Measurements from ENCODE around the gene TACC3.
A peak's percentile ranks its signal among the peaks of the same experiment; 100 is the strongest.

The TACC3 gene

DNA sequence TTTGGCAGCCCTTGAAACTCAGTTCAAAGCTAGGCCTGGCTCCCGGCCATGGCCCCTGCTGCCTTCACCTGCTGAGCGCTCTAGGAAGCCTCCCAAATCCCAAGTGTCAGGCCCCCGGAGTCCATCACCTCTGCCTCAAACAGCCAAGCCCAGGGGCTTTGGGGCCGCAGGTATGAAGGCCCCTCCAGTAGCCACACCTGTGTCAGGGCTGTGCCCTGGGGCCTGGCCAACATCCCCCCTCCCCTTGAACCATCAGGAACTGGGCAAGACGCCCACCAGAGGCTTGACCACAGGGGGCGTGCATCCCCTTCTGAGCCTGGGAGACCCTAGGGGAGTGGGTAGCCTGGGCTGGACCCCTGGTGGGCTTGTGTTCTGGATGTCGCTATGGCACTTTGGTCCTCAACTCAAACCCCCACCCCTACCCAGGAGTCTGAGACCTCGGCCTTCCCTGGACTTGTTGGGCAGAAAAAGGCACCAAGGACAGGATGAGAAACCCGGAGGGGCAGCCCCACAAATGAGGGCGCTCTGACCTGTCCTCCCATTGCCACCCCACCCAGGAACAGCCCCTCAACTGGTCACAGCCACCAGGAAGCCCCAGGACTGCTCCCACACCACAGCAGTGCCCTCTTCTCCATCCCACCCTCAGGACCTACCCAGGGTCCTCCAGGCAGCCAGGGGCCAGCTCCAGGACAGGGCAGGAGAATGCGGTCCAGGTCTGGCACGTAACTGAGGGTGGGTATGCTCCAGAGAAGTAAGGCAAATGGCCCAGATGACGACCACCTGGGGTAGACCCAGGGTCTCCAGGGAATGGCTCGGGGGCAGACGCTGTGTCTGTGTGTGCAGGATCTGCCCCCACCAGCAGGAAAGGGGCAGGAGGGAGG lies 5.0 kb upstream of the TACC3 start:
- peaks cover 81% of the 10 kb centered on the region for H3K79me2 ChIP-seq (ENCODE audit: control insufficient read depth, low read length)
- H3K9me2 ChIP-seq (replicated peaks; ENCODE audit: control insufficient read depth, low read length): no peaks in the 10 kb centered on the region
- H4K20me1 ChIP-seq (ENCODE audit: control insufficient read depth, insufficient read depth, low read depth, low read length): peaks cover 11% of the 10 kb centered on the region
- no peaks in the 10 kb centered on the region for H3K9me3 ChIP-seq (ENCODE audit: control insufficient read depth, insufficient read depth, low read length)
- H3K4me1 ChIP-seq (ENCODE audit: control insufficient read depth, low read length): peaks cover 66% of the 10 kb centered on the region
- no peak for TF ChIP-seq EZH2phosphoT487 (IDR thresholded peaks at IDR 0.05; ENCODE audit: borderline replicate concordance, low read length)
- TF ChIP-seq, protein P1, sequence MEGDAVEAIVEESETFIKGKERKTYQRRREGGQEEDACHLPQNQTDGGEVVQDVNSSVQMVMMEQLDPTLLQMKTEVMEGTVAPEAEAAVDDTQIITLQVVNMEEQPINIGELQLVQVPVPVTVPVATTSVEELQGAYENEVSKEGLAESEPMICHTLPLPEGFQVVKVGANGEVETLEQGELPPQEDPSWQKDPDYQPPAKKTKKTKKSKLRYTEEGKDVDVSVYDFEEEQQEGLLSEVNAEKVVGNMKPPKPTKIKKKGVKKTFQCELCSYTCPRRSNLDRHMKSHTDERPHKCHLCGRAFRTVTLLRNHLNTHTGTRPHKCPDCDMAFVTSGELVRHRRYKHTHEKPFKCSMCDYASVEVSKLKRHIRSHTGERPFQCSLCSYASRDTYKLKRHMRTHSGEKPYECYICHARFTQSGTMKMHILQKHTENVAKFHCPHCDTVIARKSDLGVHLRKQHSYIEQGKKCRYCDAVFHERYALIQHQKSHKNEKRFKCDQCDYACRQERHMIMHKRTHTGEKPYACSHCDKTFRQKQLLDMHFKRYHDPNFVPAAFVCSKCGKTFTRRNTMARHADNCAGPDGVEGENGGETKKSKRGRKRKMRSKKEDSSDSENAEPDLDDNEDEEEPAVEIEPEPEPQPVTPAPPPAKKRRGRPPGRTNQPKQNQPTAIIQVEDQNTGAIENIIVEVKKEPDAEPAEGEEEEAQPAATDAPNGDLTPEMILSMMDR (IDR thresholded peaks at IDR 0.05; ENCODE audit: low read depth, low read length, poor library complexity, severe bottlenecking): no peak
- H3K4me2 ChIP-seq (ENCODE audit: low read length): peak overlapping the region; percentile 91
- H3K4me3 ChIP-seq (ENCODE audit: low read length): peak overlapping the region; percentile 92
- H3K27ac ChIP-seq (ENCODE audit: low read depth, low read length): peak overlapping the region; percentile 96
- peaks cover 41% of the 10 kb centered on the region for H3F3A ChIP-seq (ENCODE audit: control insufficient read depth, insufficient read depth)
- peaks cover 72% of the 10 kb centered on the region for H3K36me3 ChIP-seq (ENCODE audit: control insufficient read depth, low read length)
- H3K27me3 ChIP-seq (ENCODE audit: control insufficient read depth, low read length): no peaks in the 10 kb centered on the region

DNA sequence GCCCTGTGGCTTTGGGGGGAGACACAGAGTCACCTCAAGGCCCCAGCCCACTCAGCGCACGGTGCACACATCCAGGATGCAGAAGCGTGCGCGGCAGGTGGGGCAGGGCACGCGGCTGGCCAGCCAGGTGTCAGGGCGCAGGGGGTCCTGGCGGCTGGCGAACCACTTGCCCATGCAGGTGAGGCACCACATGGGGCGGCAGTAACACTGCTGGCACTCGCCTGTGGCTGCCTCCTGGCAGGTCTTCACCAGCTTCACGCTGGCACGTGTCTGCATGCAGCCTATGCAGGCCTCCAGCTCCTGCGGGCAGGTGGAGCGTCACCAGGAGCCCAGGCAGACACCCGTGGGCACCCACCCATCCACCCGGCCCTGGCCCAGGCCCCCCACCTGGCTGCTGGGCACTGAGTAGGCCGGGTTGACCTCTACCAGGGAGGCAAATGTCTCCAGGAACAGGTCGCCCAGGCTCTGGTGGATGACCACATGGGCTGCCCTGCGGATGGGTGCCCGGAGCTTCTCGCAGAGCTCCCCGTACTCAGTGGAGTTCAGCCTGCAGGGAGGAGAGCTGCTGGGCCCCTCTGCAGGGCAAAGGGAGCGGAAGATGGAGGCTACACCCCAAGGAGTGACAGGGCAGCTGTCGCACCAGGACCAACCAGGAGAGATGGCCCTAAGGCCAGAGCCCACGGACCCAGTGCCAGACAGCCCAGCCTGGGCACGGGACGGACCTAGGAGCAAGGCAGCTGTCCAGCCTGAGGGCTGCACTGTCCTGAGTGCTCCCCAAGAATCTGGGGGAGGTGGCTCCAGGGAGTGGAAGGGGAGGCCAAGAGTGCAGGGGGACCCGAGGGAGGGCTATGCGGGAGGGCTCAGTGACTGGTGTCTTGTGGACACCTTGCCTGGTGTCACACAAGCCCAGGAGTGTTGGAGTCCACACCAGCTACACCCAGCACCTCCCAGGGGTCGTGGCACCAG lies 3.9 kb upstream of the TACC3 start:
- no peaks in the 10 kb centered on the region for H3K9me2 ChIP-seq (replicated peaks; ENCODE audit: control insufficient read depth, low read length)

GRCh38 chr4:1718095-1718850 lies 3.0 kb upstream of the TACC3 start:
- Histone ChIP-seq H3F3A (ENCODE audit: control insufficient read depth, insufficient read depth) (peaks cover 52% of the 10 kb centered on the region), H4K20me1 (ENCODE audit: control insufficient read depth, insufficient read depth, low read depth, low read length) (peaks cover 9% of the 10 kb centered on the region; the same call in 1 of the 2 replicates), H3K9me3 (ENCODE audit: control insufficient read depth, insufficient read depth, low read length) (no peaks in the 10 kb centered on the region), H3K36me3 (ENCODE audit: control insufficient read depth, low read length) (peaks cover 76% of the 10 kb centered on the region), H3K4me1 (ENCODE audit: control insufficient read depth, low read length) (peaks cover 73% of the 10 kb centered on the region), H3K4me3 (ENCODE audit: low read length) (peak overlapping the region; percentile 92), H3K27me3 (ENCODE audit: control insufficient read depth, low read length) (no peaks in the 10 kb centered on the region), H3K79me2 (ENCODE audit: control insufficient read depth, low read length) (peaks cover 87% of the 10 kb centered on the region), H3K9me2 (replicated peaks; ENCODE audit: control insufficient read depth, low read length) (no peaks in the 10 kb centered on the region), H3K4me2 (ENCODE audit: low read length) (peak overlapping the region; percentile 91), H3K27ac (ENCODE audit: low read depth, low read length) (peak overlapping the region; percentile 96)
- TF ChIP-seq, protein P1 (IDR thresholded peaks at IDR 0.05; ENCODE audit: low read depth, low read length, poor library complexity, severe bottlenecking): no peak
- no peak for TF ChIP-seq EZH2phosphoT487 (IDR thresholded peaks at IDR 0.05; ENCODE audit: borderline replicate concordance, low read length)

More for the DNA sequence above, 3.9 kb upstream of the TACC3 start:
- Histone ChIP-seq H4K20me1 (ENCODE audit: control insufficient read depth, insufficient read depth, low read depth, low read length) (peaks cover 9% of the 10 kb centered on the region; the same call in 1 of the 2 replicates), H3K36me3 (ENCODE audit: control insufficient read depth, low read length) (peaks cover 74% of the 10 kb centered on the region), H3K27me3 (ENCODE audit: control insufficient read depth, low read length) (no peaks in the 10 kb centered on the region), H3K9me3 (ENCODE audit: control insufficient read depth, insufficient read depth, low read length) (no peaks in the 10 kb centered on the region), H3K27ac (ENCODE audit: low read depth, low read length) (peak overlapping the region; percentile 96), H3K4me3 (ENCODE audit: low read length) (peak overlapping the region; percentile 92), H3K79me2 (ENCODE audit: control insufficient read depth, low read length) (peaks cover 85% of the 10 kb centered on the region), H3F3A (ENCODE audit: control insufficient read depth, insufficient read depth) (peaks cover 44% of the 10 kb centered on the region), H3K4me1 (ENCODE audit: control insufficient read depth, low read length) (peaks cover 66% of the 10 kb centered on the region), H3K4me2 (ENCODE audit: low read length) (peak overlapping the region; percentile 91)
- TF ChIP-seq, protein P1 (IDR thresholded peaks at IDR 0.05; ENCODE audit: low read depth, low read length, poor library complexity, severe bottlenecking): no peak
- no peak for TF ChIP-seq EZH2phosphoT487 (IDR thresholded peaks at IDR 0.05; ENCODE audit: borderline replicate concordance, low read length)
